Measurements from ENCODE around the gene CEP295NL. TPM values are rescaled to one million over a fixed set of nuclear protein-coding genes. Genes with fewer than 3 reads are reported as not detected.

Gene CEP295NL
- total RNA-seq, 1 experiment from 2014 or later = 1.9 TPM

DNA sequence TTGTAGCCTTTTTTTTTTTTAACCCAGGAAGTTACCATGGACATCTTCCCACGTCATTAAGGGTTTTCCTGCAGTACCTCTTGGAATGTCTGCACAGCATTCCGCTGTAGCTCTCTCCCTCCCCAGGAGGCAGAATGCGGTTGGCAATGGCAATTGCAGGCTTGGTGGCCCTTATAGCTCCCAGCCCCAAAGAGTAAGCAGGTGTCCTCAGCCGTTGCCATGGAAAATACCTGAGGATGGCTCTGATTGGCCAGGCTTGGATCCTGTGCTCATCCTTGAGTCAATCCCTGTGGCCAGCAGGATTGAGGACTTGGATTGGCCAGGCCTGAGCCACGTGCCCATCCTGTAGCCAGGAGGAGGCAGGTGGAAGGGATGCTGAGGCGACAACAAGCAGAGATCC lies 37.7 kb upstream of the CEP295NL start:
- no peak overlapping the region for H2AFZ ChIP-seq (ENCODE audit: low read depth, low read length, poor library complexity, severe bottlenecking)
- ChIA-PET POLR2A (interaction anchor here (1.0 kb wide), 1 partner anchor 8 kb away, joined by 3 read pairs; no protein-coding TSS in a partner anchor), RAD21 (ENCODE audit: low non-redundant PET in 1 of 2, low total read pairs in 2 of 2, uncharacterized antibody in 2 of 2, unreplicated experiment in 2 of 2) (no interaction called here), CTCF (no interaction called here)
- DNase-seq (ENCODE audit: low read depth, low spot score) = no peak
- no peaks in the 10 kb centered on the region for H3K27me3 ChIP-seq (ENCODE audit: insufficient read depth, low read length)
- no peak overlapping the region for H3K4me3 ChIP-seq (replicated peaks in 1 of 2; ENCODE audit: low read depth in 1 of 2, low read length in 2 of 2)
- H3K27ac ChIP-seq (ENCODE audit: low read depth, low read length) = no peak overlapping the region
- TF ChIP-seq TCF7L2 (IDR thresholded peaks at IDR 0.05; ENCODE audit: borderline replicate concordance, extremely low read depth, insufficient read depth, insufficient read length) (no peak), EZH2phosphoT487 (IDR thresholded peaks at IDR 0.05; ENCODE audit: borderline replicate concordance) (no peak), POLR2A (IDR thresholded peaks at IDR 0.05; ENCODE audit: borderline replicate concordance, extremely low read depth, insufficient read depth, insufficient read length) (no peak), SIN3A (IDR thresholded peaks at IDR 0.05; ENCODE audit: low read depth) (no peak), ELF1 (IDR thresholded peaks at IDR 0.05; ENCODE audit: borderline replicate concordance, low read depth) (no peak), POLR2AphosphoS5 (IDR thresholded peaks at IDR 0.05; ENCODE audit: low read depth, low read length) (no peak), EZH2 (IDR thresholded peaks at IDR 0.05) (no peak), SP1 (IDR thresholded peaks at IDR 0.05; ENCODE audit: low read depth) (no peak), FOSL1 (IDR thresholded peaks at IDR 0.05; ENCODE audit: low read depth) (no peak)
- TF ChIP-seq, protein P1, sequence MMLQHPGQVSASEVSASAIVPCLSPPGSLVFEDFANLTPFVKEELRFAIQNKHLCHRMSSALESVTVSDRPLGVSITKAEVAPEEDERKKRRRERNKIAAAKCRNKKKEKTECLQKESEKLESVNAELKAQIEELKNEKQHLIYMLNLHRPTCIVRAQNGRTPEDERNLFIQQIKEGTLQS (IDR thresholded peaks at IDR 0.05) = no peak
- TF ChIP-seq, protein P2, sequence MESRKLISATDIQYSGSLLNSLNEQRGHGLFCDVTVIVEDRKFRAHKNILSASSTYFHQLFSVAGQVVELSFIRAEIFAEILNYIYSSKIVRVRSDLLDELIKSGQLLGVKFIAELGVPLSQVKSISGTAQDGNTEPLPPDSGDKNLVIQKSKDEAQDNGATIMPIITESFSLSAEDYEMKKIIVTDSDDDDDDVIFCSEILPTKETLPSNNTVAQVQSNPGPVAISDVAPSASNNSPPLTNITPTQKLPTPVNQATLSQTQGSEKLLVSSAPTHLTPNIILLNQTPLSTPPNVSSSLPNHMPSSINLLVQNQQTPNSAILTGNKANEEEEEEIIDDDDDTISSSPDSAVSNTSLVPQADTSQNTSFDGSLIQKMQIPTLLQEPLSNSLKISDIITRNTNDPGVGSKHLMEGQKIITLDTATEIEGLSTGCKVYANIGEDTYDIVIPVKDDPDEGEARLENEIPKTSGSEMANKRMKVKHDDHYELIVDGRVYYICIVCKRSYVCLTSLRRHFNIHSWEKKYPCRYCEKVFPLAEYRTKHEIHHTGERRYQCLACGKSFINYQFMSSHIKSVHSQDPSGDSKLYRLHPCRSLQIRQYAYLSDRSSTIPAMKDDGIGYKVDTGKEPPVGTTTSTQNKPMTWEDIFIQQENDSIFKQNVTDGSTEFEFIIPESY (IDR thresholded peaks at IDR 0.05; ENCODE audit: extremely low read depth, insufficient replicate concordance, low read length) = no peak
- TF ChIP-seq, protein P3, sequence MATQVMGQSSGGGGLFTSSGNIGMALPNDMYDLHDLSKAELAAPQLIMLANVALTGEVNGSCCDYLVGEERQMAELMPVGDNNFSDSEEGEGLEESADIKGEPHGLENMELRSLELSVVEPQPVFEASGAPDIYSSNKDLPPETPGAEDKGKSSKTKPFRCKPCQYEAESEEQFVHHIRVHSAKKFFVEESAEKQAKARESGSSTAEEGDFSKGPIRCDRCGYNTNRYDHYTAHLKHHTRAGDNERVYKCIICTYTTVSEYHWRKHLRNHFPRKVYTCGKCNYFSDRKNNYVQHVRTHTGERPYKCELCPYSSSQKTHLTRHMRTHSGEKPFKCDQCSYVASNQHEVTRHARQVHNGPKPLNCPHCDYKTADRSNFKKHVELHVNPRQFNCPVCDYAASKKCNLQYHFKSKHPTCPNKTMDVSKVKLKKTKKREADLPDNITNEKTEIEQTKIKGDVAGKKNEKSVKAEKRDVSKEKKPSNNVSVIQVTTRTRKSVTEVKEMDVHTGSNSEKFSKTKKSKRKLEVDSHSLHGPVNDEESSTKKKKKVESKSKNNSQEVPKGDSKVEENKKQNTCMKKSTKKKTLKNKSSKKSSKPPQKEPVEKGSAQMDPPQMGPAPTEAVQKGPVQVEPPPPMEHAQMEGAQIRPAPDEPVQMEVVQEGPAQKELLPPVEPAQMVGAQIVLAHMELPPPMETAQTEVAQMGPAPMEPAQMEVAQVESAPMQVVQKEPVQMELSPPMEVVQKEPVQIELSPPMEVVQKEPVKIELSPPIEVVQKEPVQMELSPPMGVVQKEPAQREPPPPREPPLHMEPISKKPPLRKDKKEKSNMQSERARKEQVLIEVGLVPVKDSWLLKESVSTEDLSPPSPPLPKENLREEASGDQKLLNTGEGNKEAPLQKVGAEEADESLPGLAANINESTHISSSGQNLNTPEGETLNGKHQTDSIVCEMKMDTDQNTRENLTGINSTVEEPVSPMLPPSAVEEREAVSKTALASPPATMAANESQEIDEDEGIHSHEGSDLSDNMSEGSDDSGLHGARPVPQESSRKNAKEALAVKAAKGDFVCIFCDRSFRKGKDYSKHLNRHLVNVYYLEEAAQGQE (IDR thresholded peaks at IDR 0.05; ENCODE audit: low read depth) = no peak
- H3K9ac ChIP-seq (ENCODE audit: low read length) = no peak overlapping the region
- no peaks in the 10 kb centered on the region for H3K79me2 ChIP-seq (ENCODE audit: insufficient read depth, low read length)
- H3K9me2 ChIP-seq (ENCODE audit: insufficient read depth) = no peaks in the 10 kb centered on the region
- no TSS peak for BruUV-seq (replicated peaks)
- H3K36me3 ChIP-seq (ENCODE audit: control insufficient read depth in 1 of 2, insufficient read depth in 2 of 2, low read length in 2 of 2) = no peaks in the 10 kb centered on the region
- peaks cover 2 to 26% of the 10 kb centered on the region in 2 experiments; a peak in 3 of 4 replicates for H3K4me1 ChIP-seq (ENCODE audit: control insufficient read depth in 1 of 2, insufficient read depth in 2 of 2, low read length in 2 of 2)
- no peak overlapping the region for H3K4me2 ChIP-seq (ENCODE audit: low read length)
- ATAC-seq = peak; percentile 82
- intact Hi-C loops (cut with micrococcal nuclease) = no loop called here
- no peaks in the 10 kb centered on the region for H4K20me1 ChIP-seq (ENCODE audit: insufficient read depth)
- no peaks in the 10 kb centered on the region for H3K9me3 ChIP-seq (ENCODE audit: control insufficient read depth in 1 of 2, insufficient read depth in 1 of 2, low read depth in 1 of 2, low read length in 2 of 2)

Measured in HCT116 (cell line).